Measurements from ENCODE around the gene EPHA8.

EPHA8 gene

DNA sequence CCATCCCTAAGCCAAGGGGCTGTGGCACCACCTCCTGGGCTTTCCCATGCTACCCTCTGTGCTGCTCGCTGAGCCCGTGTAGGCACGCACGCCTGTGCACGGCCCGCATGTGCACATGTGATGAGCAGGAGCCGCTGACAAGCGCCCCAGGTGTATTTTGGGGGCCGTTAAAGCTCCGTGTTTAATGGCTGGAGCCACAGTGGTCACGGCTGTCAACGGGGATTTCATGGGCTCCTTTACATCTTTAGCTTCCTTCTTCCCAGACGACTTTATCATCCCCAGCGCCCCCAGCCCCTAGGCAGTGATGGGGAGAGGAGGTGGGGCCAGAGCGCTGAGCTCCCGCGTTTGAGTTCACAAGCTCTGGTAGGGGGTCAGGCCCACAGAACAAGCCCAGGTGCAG, 11.7 kb upstream of the EPHA8 start:
- Histone ChIP-seq H3K27me3 (ENCODE audit: control insufficient read depth, insufficient read depth, low read length) (no peaks in the 10 kb centered on the region), H3K79me2 (no peaks in the 10 kb centered on the region), H2AFZ (no peak overlapping the region), H3K4me1 (no peaks in the 10 kb centered on the region), H3K36me3 (ENCODE audit: control insufficient read depth, insufficient read depth, low read length) (no peaks in the 10 kb centered on the region), H3K9me3 (ENCODE audit: control insufficient read depth, low read length) (no peaks in the 10 kb centered on the region), H3K4me3 (ENCODE audit: low read depth, low read length) (no peak overlapping the region), H3K27ac (no peak overlapping the region), H3K4me2 (ENCODE audit: low read length) (no peak overlapping the region), H3K9ac (no peak overlapping the region)
- TF ChIP-seq, protein P1, sequence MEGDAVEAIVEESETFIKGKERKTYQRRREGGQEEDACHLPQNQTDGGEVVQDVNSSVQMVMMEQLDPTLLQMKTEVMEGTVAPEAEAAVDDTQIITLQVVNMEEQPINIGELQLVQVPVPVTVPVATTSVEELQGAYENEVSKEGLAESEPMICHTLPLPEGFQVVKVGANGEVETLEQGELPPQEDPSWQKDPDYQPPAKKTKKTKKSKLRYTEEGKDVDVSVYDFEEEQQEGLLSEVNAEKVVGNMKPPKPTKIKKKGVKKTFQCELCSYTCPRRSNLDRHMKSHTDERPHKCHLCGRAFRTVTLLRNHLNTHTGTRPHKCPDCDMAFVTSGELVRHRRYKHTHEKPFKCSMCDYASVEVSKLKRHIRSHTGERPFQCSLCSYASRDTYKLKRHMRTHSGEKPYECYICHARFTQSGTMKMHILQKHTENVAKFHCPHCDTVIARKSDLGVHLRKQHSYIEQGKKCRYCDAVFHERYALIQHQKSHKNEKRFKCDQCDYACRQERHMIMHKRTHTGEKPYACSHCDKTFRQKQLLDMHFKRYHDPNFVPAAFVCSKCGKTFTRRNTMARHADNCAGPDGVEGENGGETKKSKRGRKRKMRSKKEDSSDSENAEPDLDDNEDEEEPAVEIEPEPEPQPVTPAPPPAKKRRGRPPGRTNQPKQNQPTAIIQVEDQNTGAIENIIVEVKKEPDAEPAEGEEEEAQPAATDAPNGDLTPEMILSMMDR (IDR thresholded peaks at IDR 0.05): no peak

DNA sequence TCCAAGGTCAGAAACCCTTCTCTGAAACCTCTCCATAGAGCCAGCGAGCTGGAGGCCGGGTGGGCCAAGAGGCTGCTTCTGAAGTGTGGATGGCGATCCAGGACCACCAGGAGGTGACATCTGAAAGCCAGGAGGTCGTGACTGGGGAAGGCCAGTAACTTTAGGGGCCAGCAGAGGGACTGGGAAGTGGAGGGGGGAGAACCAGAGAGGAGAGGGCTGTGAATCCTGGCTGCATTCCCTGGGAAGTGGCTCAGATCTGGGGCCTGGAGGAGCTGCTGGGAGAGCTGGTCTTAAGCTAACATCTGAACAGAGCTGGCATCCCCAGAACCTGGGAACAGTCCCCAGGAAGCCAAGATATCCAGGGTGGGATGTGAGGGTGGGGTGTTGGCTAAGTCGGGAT, 11.3 kb upstream of the EPHA8 start:
- Histone ChIP-seq H3K9me3 (ENCODE audit: control insufficient read depth, low read length) (no peaks in the 10 kb centered on the region), H3K27me3 (ENCODE audit: control insufficient read depth, insufficient read depth, low read length) (no peaks in the 10 kb centered on the region), H3K9ac (no peak overlapping the region), H3K79me2 (no peaks in the 10 kb centered on the region), H3K4me2 (ENCODE audit: low read length) (no peak overlapping the region), H3K27ac (no peak overlapping the region), H2AFZ (no peak overlapping the region), H3K36me3 (ENCODE audit: control insufficient read depth, insufficient read depth, low read length) (no peaks in the 10 kb centered on the region), H3K4me1 (no peaks in the 10 kb centered on the region), H3K4me3 (ENCODE audit: low read depth, low read length) (no peak overlapping the region)
- TF ChIP-seq, protein P1 (IDR thresholded peaks at IDR 0.05): no peak

DNA sequence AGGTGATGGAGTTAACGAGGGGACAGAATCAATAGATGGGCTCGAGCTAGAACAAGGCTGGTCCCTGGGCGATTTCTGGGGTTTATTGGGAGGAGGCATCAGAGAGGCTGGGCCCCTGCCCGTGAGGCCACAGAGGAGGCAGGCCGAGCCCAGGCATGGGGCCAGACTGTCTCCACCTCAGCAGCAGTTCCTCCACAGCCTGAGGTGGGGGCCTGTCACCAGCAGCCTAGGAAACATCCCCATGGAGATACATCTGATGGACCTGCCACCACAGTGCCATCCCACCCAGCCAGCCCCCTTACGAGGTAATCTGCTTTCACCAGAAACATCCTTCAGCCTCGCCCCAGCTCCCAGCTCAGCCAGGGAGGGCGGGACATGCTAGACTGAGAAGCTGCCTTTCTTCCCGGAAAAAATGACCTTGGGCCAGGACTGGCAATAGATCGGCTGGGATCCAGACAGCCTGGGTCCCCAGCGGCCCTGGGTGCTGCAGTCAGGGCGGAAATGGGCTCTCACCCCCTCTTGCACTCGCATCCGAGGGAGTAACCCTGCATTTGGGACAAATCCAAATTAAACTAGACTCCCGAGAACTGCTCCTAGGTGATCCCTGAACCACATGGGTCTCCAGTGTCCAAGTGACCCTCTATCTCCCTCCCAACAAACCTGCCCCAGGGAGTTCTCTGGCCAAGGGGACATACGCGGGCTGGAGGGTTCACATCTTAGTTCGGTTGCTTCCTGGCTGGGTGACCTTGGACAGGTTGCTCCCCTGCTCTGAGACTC, 10.0 kb upstream of the EPHA8 start:
- Histone ChIP-seq H2AFZ (no peak overlapping the region), H3K4me3 (ENCODE audit: low read depth, low read length) (no peak overlapping the region), H3K4me1 (no peaks in the 10 kb centered on the region), H3K79me2 (no peaks in the 10 kb centered on the region), H3K9ac (no peak overlapping the region), H3K4me2 (ENCODE audit: low read length) (no peak overlapping the region), H3K9me3 (ENCODE audit: control insufficient read depth, low read length) (no peaks in the 10 kb centered on the region), H3K36me3 (ENCODE audit: control insufficient read depth, insufficient read depth, low read length) (no peaks in the 10 kb centered on the region), H3K27me3 (ENCODE audit: control insufficient read depth, insufficient read depth, low read length) (peaks cover 5% of the 10 kb centered on the region), H3K27ac (no peak overlapping the region)
- TF ChIP-seq, protein P1 (IDR thresholded peaks at IDR 0.05): no peak

DNA sequence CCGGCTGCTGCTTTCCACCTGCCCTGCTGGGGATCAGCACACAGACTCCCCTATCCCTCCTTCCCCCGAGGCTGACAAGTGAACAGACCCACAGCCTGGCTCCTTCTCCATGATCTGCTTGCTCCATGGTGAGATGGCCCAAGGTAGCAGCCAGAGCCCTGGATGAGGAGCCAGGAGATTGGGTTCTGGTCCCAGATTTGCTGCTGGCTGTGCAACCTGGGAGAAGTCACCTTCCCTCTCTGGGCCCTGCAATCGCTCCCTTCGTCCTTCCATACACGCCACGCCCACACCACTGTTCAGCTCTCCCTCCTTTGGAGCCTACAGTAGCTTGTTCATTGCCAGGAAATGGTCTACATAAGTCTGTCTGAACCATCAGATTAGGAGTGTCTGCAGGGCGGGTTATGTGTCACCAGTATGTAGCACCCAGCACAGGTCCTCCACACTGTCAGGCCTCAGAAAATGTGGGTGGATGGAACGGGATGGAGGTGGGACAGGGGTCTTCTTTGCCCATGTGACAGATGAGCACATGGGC, 9.2 kb upstream of the EPHA8 start:
- H3K4me1 ChIP-seq: no peaks in the 10 kb centered on the region
- H3K9ac ChIP-seq: no peak overlapping the region
- H3K9me3 ChIP-seq (ENCODE audit: control insufficient read depth, low read length): no peaks in the 10 kb centered on the region
- H3K79me2 ChIP-seq: no peaks in the 10 kb centered on the region
- TF ChIP-seq, protein P1 (IDR thresholded peaks at IDR 0.05): no peak
- no peak overlapping the region for H2AFZ ChIP-seq
- H3K27ac ChIP-seq: no peak overlapping the region
- no peak overlapping the region for H3K4me3 ChIP-seq (ENCODE audit: low read depth, low read length)
- H3K36me3 ChIP-seq (ENCODE audit: control insufficient read depth, insufficient read depth, low read length): no peaks in the 10 kb centered on the region
- peaks cover 5% of the 10 kb centered on the region for H3K27me3 ChIP-seq (ENCODE audit: control insufficient read depth, insufficient read depth, low read length)
- H3K4me2 ChIP-seq (ENCODE audit: low read length): no peak overlapping the region

DNA sequence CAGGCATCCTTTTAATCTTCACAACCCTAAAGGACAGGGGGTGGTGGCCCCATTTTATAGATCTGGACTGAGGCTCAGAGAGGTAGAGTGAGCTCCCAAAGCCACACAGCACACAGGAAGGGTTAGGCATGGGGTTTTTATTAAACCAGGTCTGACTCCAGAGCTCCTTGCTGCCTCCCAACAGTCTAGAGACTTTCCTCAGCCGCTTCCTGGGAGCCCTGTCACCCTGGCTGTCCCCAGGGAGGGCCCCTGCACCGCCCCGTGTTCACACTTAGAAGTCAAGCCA, 8.0 kb upstream of the EPHA8 start:
- H3K9ac ChIP-seq: no peak overlapping the region
- H3K79me2 ChIP-seq: no peaks in the 10 kb centered on the region
- no peak overlapping the region for H3K27ac ChIP-seq
- no peak overlapping the region for H3K4me2 ChIP-seq (ENCODE audit: low read length)
- H3K9me3 ChIP-seq (ENCODE audit: control insufficient read depth, low read length): no peaks in the 10 kb centered on the region
- no peak overlapping the region for H2AFZ ChIP-seq
- H3K36me3 ChIP-seq (ENCODE audit: control insufficient read depth, insufficient read depth, low read length): no peaks in the 10 kb centered on the region
- no peak overlapping the region for H3K4me3 ChIP-seq (ENCODE audit: low read depth, low read length)
- H3K4me1 ChIP-seq: no peaks in the 10 kb centered on the region
- TF ChIP-seq, protein P1 (IDR thresholded peaks at IDR 0.05): no peak
- peaks cover 5% of the 10 kb centered on the region for H3K27me3 ChIP-seq (ENCODE audit: control insufficient read depth, insufficient read depth, low read length)

Measured in parathyroid adenoma (tissue), 2 donors.